ENCODE data around the gene CPVL.

CPVL gene

GRCh38 chr7:28998105-28998504 lies 148.2 kb downstream of the CPVL start:
- no peak for DNase-seq

GRCh38 chr7:28996836-28997235 lies 149.5 kb downstream of the CPVL start:
- DNase-seq, result no peak

GRCh38 chr7:28993371-28993770 lies 153.0 kb downstream of the CPVL start:
- no peak for DNase-seq

- no peak for DNase-seq
These were observed 153.5 kb downstream of the CPVL start for GRCh38 chr7:28992798-28993197.

GRCh38 chr7:28990200-28990960 lies 156.0 kb downstream of the CPVL start:
- no peak for DNase-seq

- no peak for DNase-seq
These were observed 156.9 kb downstream of the CPVL start for GRCh38 chr7:28989211-28989980.

GRCh38 chr7:28988810-28989209 lies 157.5 kb downstream of the CPVL start:
- DNase-seq, result no peak

GRCh38 chr7:28988091-28988490 lies 158.2 kb downstream of the CPVL start:
- no peak for DNase-seq

GRCh38 chr7:28986765-28987110 lies 159.6 kb downstream of the CPVL start:
- DNase-seq, result no peak

GRCh38 chr7:28986028-28986764 lies 160.1 kb downstream of the CPVL start:
- no peak for DNase-seq

- no peak for DNase-seq
These were observed 161.7 kb downstream of the CPVL start for GRCh38 chr7:28984631-28985030.

GRCh38 chr7:28984217-28984616 lies 162.1 kb downstream of the CPVL start:
- DNase-seq, result no peak

GRCh38 chr7:28983396-28984190 lies 162.7 kb downstream of the CPVL start:
- no peak for DNase-seq

- no peak for DNase-seq
These were observed 165.2 kb downstream of the CPVL start for GRCh38 chr7:28981161-28981465.

GRCh38 chr7:28980451-28981160 lies 165.7 kb downstream of the CPVL start:
- no peak for DNase-seq

GRCh38 chr7:28979776-28980175 lies 166.6 kb downstream of the CPVL start:
- DNase-seq, result no peak

GRCh38 chr7:28977881-28978280 lies 168.5 kb downstream of the CPVL start:
- DNase-seq, result no peak

GRCh38 chr7:28976022-28976421 lies 170.3 kb downstream of the CPVL start:
- no peak for DNase-seq

- DNase-seq, result no peak
These were observed 172.7 kb downstream of the CPVL start for GRCh38 chr7:28973591-28973990.

GRCh38 chr7:28964056-28964455 lies 182.3 kb downstream of the CPVL start:
- no peak for DNase-seq

- DNase-seq, result no peak
These were observed 184.4 kb downstream of the CPVL start for GRCh38 chr7:28961972-28962371.

GRCh38 chr7:28960071-28960840 lies 186.1 kb downstream of the CPVL start:
- DNase-seq, result no peak
